Activated T-helper 1 cell treated with Interleukin-2 at 50 U/mL for 16 hours (primary cell): ENCODE measurements around the gene OXCT1.
A peak's percentile ranks its signal among the peaks of the same experiment; 100 is the strongest.

Source experiments
- DNase-seq: peaks from one replicate; pipeline ENCODE4 v3.0.0-alpha.2; 2020; ENCODE audit warnings: low read depth

OXCT1 gene

DNA sequence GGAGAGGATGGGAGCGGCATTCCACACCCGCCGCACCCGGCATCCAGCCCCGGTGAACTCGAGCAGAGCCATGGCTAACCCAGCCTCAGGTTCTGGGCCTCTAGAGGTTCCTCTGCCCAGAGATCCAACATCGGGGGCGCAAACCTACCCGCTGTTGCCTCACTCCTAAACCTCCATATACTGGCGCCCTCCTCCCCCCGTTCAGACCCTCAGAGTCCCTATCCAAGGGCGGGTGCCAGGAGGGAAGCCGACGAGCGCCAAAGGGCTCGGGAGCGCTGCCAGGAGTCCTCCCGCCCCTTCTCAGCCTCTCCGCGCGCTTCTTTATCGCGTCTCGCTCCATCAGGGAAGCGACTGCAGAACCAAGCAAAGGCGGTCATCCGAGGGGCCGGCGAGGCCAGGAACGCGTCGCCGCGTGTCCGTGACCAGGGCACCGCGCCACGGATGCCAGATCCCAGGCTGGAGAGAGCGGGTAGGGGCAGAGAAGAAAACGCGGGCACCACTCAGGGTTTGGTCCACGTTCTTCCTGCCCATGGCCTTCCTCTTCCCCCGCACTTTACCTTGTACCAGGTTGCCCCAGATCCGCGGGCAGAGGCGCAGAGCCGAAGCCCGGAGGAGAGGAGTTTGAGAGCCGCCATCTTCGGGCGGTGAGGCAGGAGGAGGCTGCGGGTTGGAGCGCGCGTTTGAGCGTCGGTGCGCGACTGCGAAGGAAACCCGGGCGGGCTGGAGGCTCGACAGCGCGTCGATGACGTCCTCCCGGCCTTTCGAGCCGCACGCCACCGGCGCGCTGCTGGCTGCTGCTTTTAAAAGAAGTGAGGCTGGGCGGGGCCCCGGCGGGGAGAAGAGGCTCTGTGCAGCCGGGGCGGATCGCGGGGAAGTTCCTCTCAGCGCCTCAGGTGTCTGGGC is at the start of gene OXCT1:
Gene OXCT1 (minus strand): TSS at position 702 of the 903 bp plus-strand sequence. CDS start 67 bp downstream, at position 635.
- peak; percentile 88 for DNase-seq

DNA sequence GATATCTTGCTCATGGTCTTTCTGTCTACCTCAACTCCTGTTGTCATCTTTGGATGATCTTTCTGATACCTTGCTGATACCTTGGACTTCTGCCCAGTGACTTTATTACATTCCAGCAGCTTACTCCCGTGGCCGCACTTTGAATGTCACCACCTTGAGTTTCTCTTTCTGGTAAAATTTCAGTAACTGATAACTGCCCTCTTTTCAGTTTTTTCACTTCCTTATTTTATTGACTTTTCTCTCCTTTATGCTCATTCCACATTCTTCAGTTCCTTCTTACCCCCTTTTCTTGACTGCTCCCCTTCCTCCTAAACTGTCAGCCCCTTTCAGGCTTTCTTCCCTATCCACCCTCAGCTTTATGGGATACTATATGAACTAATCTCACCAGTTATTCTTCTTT is 47.9 kb upstream of the OXCT1 start:
- DNase-seq: no peak

DNA sequence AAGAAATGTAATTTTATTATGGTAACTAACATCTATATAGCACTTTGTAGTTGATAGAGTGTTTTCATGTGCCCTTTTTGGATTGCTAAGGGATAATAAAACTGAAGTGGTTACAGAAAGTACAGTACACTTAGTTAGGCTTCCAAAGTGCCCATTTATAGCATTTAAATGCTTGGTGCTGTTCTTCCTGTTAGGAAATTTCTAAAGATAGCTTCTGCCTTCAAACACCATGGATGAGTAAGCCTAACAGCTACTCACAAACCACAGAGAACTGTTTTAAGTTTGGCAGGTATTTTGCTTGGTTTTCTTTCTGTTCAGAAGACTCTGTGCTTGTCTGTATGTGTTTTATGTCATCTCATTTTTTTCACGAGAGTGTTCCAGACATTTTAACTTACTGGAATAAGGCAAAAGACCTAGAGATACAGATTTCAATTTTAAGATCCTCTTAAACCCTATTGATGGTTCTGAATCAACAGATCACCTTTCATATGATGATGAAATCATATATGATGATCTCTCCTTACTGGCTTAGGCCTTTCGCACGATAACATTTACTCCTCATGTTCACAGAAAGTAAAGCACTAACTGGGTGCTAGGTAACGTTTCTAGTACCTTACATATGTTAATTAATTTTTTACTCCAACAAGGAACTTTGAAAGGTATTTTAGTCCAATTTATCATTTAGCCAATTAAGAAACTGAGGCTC is 38.3 kb upstream of the OXCT1 start:
- no peak for DNase-seq

DNA sequence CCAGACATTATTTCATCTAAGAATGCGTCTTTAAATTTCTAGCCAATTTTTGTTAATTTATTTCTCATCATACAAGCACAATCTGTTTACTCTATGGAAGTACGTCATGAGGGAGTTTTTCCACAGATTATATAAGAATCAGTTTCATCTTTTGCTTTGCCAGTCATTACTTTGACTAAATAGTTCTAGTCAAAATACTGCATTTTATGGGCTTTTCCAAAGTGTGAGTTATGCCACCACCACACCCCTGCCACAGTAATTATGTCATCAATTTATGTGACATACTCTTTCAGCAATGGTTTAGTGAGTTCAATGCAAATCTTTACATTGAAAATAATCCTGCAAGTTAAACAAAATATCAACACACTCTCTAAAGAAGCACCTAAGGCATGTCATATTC is 35.9 kb upstream of the OXCT1 start:
- DNase-seq: no peak

DNA sequence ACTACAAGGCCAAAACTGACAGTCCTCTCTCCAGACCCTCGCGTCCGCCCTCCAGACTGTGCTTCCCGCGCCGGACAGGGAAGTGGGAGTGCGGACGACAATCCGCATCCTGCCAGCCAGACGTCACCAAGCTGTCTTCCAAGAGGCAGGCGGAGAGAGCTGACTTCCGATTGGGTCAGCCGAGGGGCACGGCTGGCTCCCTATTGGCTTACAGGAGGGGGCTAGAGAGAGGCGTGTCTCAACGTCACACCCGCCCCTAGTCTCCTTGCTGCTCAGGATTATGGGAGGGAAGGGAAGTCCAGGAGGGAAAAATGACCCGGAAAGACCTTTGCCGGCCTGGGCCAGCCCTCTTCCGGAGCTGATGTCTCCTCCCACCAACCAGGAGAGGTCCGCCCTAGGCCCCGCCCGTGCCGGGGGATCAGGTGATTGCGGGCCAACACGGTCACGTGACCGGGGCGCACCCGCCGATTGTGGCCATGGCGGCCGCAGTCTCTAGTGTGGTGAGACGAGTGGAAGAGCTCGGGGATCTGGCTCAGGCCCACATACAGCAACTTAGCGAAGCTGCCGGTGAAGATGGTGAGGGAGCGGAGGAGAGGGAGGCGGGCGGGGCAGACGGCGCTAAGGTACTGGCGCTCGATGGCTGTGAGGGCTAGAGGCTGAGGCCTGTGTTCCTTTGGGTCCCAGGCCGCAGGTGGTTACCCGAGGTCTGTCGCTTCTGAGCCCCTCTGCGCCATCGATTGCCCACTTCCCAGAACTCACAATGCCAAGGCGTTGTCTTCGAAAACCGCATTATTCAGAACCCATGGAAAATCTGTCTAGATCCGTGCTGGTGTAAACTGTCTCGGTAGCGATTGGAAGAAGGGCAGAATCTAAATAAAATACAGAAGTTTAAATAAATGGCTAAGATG is 33.9 kb upstream of the OXCT1 start, which contains the start of gene RIMOC1:
Gene RIMOC1 (plus strand): TSS at position 453 of the 908 bp plus-strand sequence. CDS start 24 bp downstream, at position 477.
- DNase-seq: peak; percentile 97

DNA sequence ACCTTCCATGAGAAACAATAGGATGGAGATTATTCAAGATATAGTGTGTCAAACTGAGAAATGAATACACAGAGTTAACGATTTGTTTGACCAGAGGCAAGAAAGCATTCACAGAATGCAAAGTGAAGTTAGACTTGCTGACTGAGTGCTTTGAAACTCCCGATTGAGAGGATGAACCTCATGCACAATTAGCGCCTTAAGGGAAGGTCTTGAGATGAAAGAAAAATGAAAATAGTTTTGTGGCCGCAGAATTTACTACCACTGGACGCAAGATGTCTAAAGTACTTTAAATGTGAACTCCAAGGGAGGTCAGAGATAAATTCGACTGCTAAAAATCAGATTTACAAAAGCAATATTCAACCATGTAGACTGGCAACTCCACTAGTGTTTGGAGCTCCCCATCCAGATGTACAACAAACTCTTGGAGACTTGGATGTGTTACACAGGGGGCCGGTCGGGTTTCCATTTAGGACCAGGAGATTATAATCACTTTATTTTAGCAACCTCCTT is 33.2 kb upstream of the OXCT1 start:
- DNase-seq: no peak

DNA sequence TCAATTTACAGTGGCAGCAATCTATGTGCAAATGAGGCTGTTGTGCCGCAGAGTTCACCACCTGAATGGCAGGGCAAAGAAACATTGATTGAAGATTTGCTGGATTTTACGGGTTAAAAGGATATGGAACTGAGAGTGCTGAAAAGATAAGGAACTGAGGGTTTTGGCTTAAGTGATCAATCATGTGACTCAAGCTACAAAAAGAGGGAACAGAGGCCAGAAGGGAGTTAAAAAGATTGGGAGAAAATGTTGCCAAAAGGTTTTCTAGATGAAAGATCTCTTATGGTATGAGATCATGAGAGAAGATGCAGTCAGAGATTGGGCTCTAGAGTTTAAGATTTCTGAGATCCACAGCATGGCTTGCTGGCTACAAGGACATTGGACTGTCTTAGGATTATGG is 26.0 kb upstream of the OXCT1 start:
- no peak for DNase-seq

DNA sequence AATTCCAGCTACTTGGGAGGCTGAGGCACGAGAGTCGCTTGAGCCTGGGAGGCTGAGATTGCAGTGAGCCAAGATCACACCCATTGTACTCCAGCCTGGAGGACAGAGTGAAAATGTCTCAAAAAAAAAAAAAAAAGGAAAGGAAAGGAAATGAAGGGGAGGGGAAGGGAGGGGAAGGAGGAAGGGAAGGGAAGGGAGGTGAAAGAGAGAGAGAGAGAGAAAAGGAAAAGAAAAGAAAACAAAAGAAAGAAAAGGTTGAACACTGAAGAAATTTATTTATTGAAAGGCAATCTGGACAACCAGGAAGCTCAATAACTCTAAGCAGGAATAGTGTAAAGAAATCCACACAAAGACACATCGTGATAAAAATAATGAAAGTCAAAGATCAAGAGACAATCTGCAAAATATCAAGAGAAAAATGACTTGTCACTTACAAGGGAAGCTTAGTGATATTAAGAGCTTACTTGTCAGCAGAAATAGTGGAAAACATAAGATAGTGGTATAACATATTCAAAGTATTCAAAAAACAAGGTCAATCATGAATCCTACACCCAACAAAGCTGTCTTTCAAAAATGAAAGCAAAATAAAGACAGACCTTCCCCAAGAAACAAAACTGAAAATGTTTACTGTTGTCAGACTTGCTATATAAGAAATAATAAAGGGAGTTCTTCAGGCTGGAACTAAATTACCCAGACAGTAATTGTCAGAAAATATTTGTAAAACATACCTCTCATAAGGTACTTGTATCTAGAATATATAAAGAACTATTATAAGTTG is 23.0 kb upstream of the OXCT1 start:
- no peak for DNase-seq

DNA sequence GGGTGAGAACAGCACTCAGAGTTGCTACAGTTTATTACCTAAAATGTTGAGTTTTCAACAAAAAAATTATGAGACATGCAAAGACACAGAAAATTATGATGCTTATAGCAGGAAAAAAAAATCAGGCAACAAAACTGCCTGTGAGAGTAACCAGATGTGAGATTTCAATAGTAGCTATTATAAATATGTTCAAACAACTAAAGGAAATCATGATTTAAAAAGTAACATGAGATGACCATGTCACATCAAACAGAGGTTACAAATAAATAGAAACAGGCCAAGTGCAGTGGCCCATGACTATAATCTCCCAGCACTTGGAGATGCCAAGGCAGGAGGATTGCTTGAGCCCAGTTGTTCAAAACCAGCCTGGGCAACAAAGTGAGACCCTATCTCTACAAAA is 21.8 kb upstream of the OXCT1 start:
- DNase-seq: no peak

DNA sequence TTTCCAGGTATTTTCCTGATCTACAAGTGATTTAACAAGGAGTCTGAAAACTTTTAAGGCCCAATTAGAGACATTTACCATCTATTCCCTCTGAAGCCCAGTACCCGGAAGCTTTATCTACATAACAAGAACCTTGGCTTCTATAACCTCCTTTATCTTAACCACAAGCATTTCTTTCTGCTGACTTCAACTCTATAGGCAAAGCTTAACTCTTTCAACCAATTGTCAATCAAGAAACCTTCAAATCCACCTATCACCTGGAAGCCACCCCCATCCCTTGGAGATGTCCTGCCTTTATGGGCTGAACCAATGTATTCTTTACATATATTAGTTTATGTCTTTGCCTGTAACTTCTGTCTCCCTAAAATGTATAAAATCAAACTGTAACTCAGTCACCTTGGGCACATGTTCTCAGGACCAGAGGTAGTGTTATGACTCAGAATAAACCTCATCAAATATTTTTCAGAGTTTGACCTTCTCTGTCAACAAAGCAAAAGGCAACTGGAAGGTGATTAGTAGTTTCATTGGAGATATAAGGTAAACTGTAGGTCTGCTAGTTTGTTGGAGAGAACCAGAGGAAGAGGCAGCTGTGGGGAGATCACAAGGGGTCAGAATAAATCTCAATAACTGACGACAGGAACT is 21.0 kb upstream of the OXCT1 start:
- DNase-seq: no peak

DNA sequence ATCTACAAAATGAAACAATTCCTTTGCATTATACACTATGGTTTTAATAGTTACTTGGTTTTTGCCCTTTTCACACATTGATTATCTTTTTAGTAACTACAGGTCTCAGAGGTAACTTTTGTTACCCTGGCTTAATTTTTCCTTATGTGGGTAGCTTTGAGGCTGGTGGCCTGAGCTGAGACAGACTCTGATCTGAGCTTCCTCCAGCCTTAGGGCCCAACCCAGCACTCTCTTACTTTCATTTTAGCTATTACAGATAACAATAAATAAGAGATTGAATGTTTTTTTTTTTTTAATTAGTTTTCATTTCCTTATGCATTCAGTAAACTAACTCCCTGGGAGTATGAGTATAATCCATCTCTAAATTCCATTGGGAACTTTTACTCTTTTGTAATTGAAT is 15.1 kb upstream of the OXCT1 start:
- no peak for DNase-seq

DNA sequence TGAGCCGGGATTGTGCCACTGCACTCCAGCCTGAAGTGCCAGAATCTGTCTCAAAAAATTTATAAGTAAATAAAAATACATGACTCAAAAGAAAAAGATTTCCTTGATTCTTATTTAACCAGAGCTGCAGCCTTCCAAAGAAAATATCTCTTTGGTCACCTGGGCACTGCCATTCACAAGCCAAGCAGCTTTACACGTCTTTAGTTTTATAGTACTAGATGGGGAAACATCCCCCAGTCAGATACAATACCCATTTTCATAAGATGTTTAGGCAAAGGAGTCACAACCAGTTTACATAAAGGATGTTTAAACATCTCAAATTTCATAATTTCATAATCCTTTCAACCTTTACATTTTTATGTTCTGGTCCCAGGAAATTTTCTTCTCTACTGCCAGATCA is 13.7 kb upstream of the OXCT1 start:
- DNase-seq: no peak

DNA sequence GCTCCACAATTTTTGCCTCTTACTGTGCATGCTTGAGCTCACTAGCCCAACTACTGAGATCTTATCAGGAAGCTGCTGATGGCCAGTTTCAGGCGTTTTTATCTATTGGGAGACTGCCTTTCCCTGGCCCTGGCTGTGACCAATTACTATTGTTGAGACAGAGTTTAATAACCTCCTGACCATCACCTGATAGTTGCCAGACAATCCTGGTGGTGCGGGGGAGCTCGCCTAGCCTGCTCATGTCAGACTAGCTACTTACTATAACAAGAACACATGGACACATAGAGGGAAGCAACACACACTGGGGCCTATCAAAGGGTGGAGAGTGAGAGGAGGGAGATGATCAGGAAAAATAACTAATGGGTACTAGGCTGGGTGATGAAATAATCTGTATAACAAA is 13.0 kb upstream of the OXCT1 start:
- no peak for DNase-seq

DNA sequence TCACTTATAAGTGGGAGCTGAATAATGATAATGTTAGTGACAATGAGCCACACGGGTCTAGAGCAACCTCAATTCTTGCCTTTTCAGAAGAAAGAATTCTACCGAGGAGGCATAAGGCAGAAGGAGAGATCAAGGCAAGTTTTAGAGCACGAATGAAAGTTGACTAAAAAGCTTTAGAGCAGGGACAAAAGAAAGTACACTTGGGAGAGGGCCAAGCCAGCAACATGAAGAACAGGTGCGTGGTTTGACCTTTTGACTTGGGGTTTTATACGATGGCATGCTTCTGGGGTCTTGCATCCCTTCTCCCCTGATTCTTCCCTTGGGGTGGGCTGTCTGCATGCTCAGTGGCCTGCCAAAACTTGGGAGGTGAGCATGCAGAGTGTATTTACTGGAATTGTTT is 12.5 kb upstream of the OXCT1 start:
- DNase-seq: no peak

DNA sequence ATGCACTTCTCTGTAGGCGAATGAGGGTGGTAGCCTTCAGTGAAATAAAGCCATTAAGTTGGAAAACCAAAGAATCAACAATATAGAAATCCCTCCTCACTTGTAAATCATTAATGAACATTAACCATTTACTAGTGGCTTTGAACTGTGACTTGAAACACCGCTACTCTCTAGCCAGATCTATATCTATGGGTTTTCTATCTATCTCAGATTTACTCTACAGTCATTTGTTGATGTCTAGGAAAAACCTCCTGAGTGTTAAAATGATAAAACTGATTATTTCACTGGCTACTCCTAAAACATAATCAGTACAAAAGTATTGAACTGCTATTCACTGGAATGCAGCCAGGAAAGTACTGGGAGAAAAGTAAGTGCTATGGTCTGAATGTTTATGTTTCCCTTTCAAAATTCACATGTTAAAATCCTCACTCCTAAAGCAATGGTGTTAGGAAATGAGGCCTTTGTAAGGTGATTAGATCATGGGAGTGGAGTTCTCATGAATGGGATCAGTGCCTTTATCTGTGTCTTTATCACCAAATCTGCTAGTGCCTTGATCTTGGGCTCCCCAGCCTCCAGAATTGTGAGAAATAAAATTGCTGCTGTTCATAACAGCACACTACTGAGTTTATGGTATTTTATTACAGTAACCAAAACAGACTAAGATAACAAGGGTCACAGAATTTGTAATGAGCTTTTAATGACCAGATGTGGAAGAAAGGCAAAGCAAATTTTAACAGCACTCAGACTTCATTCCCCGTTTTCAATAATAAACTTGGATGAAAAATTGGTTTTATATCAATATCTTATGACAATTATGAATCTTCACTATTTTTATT is 8.6 kb upstream of the OXCT1 start:
- DNase-seq: no peak

DNA sequence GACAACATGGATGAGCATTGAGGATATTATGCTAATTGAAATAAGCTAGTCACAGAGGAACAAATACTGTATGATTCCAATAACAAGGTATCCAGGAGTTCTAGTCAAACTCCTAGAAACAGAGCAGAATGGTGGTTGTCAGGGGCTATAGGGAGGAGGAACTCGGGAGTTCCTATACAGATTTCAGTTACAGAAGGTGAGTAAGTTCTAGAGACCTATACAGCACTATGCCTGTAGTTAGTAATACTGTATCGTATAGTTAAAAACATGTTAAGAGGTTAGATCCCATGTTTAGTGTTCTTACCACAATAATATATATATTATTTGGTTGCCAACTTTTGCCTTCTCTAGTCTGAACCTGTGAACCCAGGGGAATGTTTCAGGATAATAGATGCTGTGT is 7.9 kb upstream of the OXCT1 start:
- no peak for DNase-seq

DNA sequence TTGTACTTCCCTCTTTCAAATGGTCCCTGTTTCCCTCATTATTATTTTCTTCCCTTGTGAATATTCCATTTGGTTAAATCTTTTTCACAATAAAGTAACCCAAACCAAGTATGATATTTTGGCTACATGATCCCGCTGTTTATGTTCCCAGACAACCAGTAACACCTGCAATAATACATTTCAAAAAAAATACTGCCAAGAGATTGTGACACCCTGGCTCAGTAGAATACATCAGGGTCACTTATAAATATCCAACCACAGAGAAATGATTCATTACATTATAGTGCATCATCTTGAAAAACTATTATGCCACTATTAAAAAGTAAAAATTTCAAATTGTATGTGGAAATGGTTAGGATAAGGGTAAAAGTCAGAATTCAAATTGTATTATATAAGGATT is 7.2 kb upstream of the OXCT1 start:
- no peak for DNase-seq

DNA sequence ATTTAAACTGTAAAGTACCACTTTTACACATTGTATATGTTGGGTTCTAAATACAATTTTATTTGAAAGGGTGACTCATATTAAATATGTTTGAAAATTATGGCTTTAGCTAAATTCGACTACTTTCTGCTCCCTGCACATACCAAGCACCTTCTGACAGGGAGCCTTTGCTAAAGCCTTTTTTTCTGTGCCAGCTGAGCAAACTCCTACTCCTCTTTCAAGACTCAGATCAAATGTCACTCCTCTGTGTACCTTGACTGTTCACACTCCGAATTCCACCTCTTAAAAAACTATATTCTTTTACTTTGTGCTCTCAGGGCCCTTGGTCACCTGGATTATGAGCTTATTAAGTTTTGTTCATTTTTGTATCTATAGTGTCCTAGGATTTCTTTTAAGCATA is 6.5 kb upstream of the OXCT1 start:
- no peak for DNase-seq

DNA sequence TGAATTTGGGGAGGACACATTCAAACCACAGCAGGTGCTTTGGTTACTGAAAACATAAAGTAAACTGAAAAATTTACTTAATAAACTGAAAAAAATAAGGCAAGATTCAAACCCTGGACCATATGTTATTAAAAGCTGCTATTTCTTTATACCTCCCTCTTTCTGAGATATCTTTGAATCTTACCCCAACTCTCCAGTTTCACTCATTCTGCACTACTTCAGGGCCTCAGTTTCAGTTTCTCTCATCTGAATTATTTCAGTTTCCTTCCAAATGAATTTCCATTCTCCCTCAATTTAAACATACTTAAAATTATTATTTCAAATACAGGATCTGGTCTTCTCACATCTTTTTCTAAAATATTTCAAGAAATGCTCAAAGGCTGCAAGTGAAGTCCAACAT is 4.9 kb upstream of the OXCT1 start:
- no peak for DNase-seq

DNA sequence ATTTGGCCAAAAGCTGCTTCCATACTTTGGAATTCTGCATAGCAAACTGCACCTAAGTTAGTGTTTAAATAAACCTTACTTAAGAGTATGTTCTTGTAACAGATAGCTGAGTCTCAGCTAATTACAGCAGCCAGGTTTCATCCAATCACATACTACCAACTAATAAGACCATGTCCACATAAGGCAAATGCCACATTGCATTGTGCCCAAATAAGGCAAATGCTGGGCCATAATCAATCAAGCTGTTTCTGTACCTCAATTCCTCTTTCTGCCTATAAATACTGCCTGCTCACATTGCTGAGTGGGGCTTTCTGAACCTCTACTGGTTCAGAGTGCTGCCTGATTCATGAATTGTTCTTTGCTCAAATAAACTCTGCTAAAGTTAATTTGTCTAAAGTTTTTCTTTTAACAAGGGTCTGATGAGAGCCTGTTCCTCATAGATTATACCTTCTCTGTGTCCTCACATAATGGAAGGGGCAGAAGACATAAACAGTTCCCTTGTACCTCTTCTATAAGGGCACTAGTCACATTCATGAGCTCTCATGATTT is 4.4 kb upstream of the OXCT1 start:
- no peak for DNase-seq
